ENCODE data around the gene MTFP1. TPM values are rescaled to one million over a fixed set of nuclear protein-coding genes. Genes with fewer than 3 reads are reported as not detected.
A peak's percentile ranks its signal among the peaks of the same experiment; 100 is the strongest.

The MTFP1 gene
- total and polyA plus RNA-seq, 2 donors (not counting 1 experiment from before 2014, with no cell fraction given): 11.8 to 18.4 TPM

DNA sequence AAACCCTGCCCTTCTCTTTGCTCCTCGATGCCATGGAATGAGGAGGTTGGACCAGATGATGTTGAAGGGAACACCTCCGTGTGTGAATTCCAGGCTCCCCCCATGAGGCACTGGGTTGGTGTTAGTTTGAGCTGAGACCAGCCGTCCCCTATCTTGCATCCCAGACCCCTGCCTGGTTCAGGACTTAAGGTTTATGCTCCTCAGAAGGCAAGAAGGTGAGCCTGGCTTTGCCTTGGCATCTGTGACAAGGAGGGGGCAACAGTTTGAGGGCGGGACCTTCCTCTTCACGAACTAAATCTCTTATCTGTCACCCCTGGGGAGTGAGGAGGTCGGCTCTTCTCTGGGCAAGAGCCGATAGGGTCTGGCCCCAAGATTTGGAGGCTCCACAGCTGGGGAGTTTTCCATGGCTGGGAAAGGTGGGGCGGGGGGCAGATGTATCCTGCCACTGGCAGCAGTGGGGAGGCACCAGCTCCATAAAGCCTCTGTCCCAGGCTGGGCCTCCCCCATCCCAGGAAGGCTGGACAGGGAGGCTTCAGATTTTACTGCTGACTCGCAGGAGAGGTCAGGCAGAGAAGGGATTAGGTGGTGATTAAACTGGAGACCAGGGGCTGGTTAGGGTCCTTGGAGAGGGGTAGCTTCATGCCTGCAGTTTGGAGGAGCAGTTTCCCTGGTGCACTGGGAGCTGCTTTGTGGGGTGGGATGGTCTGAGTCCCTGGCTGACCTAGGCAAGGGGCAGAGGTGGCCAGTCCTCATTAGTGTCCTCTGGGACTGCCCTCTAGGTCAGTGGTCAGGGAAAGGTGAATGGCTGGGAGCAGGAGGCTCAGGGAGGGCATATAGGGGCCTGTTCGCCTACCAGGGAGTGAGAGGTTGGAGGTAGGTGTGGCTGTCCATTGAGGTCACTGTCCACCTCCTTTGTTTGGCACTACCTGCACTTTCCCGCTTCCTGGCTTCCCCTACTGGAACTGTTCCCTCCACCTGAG lies 27.6 kb upstream of the MTFP1 start:
- Histone ChIP-seq H2AFZ (ENCODE audit: insufficient read depth, low read depth, low read length, poor library complexity, severe bottlenecking) (no peak overlapping the region), H3K9me3 (ENCODE audit: control extremely low read depth in 1 of 3, control insufficient read depth in 2 of 3, insufficient read depth in 1 of 3, low read length in 2 of 3) (peaks cover 0 to 8% (median 0%) of the 10 kb centered on the region in 3 donors), H3K36me3 (replicated peaks in 1 of 2; ENCODE audit: control extremely low read depth in 1 of 2, control insufficient read depth in 1 of 2, extremely low read depth in 1 of 2, insufficient read depth in 2 of 2, low read length in 1 of 2) (no peaks in the 10 kb centered on the region), H3K4me2 (replicated peaks; ENCODE audit: low read depth, low read length, poor library complexity, severe bottlenecking) (peak overlapping the region; percentile 86), H3K27me3 (replicated peaks in 1 of 4; ENCODE audit: control extremely low read depth in 1 of 4, control insufficient read depth in 3 of 4, insufficient read depth in 4 of 4, low read length in 3 of 4) (peaks cover 0 to 40% (median 26%) of the 10 kb centered on the region in 4 experiments), H4K20me1 (ENCODE audit: control insufficient read depth, insufficient read depth, low read length, poor library complexity, severe bottlenecking) (no peaks in the 10 kb centered on the region), H3K4me1 (ENCODE audit: control insufficient read depth in 2 of 2, insufficient read depth in 2 of 2, low read length in 2 of 2) (peaks cover 21 to 24% of the 10 kb centered on the region in 2 donors), H3K9ac (ENCODE audit: low read length) (peak overlapping the region; percentile 62), H3K4me3 (ENCODE audit: control extremely low read depth in 1 of 5, extremely low read depth in 1 of 5, insufficient read depth in 1 of 5, low read depth in 2 of 5, low read length in 4 of 5) (peak overlapping the region in 1 of 5 experiments; percentile 51), H3K27ac (ENCODE audit: low read length in 2 of 2) (no peak overlapping the region), H3K79me2 (ENCODE audit: control insufficient read depth, insufficient read depth, low read length) (no peaks in the 10 kb centered on the region)
- intact Hi-C loops (cut with micrococcal nuclease): loop anchor here (10.0 kb wide), 1 partner anchor 197 kb away; the partner anchor contains the start of gene PES1
- CTCF ChIA-PET: interaction anchor here (1.3 to 19.9 kb wide), 2 partner anchors 26 to 109 kb away, joined by 4 to 510 read pairs; partner anchors contain the start of gene CASTOR1
- no peak for TF ChIP-seq EZH2 (IDR thresholded peaks at IDR 0.05; ENCODE audit: borderline replicate concordance, insufficient read depth, low read depth, low read length, poor library complexity, severe bottlenecking)
- TF ChIP-seq, protein P1, sequence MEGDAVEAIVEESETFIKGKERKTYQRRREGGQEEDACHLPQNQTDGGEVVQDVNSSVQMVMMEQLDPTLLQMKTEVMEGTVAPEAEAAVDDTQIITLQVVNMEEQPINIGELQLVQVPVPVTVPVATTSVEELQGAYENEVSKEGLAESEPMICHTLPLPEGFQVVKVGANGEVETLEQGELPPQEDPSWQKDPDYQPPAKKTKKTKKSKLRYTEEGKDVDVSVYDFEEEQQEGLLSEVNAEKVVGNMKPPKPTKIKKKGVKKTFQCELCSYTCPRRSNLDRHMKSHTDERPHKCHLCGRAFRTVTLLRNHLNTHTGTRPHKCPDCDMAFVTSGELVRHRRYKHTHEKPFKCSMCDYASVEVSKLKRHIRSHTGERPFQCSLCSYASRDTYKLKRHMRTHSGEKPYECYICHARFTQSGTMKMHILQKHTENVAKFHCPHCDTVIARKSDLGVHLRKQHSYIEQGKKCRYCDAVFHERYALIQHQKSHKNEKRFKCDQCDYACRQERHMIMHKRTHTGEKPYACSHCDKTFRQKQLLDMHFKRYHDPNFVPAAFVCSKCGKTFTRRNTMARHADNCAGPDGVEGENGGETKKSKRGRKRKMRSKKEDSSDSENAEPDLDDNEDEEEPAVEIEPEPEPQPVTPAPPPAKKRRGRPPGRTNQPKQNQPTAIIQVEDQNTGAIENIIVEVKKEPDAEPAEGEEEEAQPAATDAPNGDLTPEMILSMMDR (IDR thresholded peaks at IDR 0.05): no peak
- H3K4me1 Mint-ChIP-seq: peaks cover 17% of the 10 kb centered on the region
- H3K4me3 Mint-ChIP-seq: peak overlapping the region; percentile 82
- H3K27ac Mint-ChIP-seq: no peak overlapping the region
- POLR2A ChIA-PET: interaction anchor here (1.0 kb wide), 1 partner anchor 10 kb away, joined by 3 read pairs; no protein-coding TSS in a partner anchor
- WGBS (ENCODE audit: insufficient coverage): 63% methylated on average over 3 of the region's 11 CpGs
- peaks cover 43% of the 10 kb centered on the region for H3K27me3 Mint-ChIP-seq
- DNase-seq (no peak), ATAC-seq (ENCODE audit: low read depth) (no peak)
- H3K9me3 Mint-ChIP-seq (ENCODE audit: insufficient read depth): no peaks in the 10 kb centered on the region

Measured in B cell (primary cell).